ENCODE results near the gene RTTN.
A peak's percentile ranks its signal among the peaks of the same experiment; 100 is the strongest.
"Not testable (repeated sequence)": the region's sequence is repeated elsewhere in the genome, so short reads cannot be mapped to it uniquely, and the experiment has no call there.

The RTTN gene, protein sequence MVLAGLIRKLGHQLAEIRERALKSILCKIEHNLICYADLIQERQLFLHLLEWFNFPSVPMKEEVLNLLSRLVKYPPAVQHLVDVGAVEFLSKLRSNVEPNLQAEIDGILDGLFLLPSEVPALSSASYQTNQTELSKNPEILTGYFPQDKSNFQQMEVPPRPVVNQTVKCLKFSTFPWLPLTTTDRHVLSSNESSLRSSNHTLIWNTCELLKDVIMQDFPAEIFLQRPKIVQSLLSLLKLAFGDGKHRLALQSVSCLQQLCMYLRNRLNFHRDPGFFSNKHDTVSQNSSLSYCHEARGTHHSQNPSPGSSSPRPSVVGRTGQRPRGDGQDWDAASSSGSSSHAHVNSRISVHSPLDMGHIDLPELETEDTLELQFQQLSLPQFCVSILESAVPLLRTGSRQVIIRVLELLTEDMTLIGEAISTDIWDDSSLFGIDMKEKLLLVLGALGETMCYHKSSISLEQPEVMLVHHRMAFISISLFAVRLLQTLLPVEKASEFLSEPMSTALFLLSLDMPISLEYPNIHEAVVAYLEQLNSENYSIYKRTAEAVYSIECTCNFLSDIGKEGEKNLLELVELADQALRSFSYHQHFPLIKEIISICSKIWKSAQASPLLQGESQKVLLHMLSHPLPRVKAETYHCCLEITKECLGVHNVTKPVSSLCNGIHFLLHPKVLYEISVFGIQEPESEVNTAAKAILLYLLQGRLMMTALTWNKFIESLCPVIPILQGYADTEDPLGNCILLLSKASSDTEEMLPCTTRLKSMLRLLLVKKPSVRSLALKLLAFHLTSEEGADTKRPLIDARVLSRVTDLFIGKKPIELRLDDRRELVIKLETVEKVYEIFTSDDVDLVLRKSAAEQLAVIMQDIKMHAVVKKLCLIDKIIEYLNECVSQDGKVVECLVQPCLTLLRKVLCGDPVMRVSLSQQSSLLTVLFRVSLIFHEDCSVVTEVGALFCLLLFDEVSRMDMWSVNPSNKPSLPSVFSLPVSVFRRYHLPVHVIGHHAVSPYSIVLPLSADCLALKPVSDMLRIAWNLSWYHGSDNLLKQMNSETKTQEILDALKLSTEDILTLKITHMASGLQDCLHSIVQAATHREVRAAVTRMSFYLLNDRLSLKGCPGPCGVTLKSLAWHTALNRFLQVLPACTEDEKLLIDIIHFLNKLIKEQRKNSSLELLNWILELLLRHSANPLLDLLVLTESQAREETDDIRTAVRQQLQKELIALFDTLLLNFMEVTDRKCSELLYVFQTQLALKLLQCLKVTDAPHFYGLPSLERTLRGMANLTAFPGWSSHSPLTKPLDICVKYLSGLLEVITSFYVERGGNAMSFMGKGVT (N-terminal part only)

GRCh38 chr18:70205421-70206397, at the start of gene RTTN:
Gene RTTN, minus strand, starts transcription at chr18:70205687. Its CDS starts 29 bp downstream, at chr18:70205658.
- peak; percentile 87 for DNase-seq

- DNase-seq, result no peak
Observed at GRCh38 chr18:70250781-70251180, 45.3 kb upstream of the RTTN start.

GRCh38 chr18:70249861-70250260, 44.4 kb upstream of the RTTN start:
- DNase-seq, result not testable (repeated sequence)

GRCh38 chr18:70249118-70249517, 43.6 kb upstream of the RTTN start:
- peak; percentile 1 for DNase-seq

DNA sequence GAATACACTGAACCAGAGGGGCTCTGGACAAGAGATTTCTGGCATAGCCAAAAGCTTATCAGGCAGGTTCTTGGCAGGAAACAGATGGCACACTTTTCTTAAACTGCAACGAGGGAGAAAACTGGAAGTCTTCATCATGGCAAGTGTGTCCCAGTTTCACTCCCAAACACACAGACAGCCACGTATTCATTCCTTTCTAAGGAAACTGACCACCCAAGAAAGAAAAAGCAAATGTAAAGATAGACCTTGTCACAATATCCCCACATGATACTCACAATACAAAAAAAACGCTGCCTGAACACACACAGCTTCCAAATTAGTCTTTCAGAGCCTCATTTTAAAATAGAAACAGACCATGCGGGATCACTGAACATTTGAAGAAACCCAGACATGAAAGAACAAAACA, 40.6 kb upstream of the RTTN start:
- DNase-seq, result no peak

- no peak for DNase-seq
Observed at GRCh38 chr18:70243131-70243929, 37.8 kb upstream of the RTTN start.

DNA sequence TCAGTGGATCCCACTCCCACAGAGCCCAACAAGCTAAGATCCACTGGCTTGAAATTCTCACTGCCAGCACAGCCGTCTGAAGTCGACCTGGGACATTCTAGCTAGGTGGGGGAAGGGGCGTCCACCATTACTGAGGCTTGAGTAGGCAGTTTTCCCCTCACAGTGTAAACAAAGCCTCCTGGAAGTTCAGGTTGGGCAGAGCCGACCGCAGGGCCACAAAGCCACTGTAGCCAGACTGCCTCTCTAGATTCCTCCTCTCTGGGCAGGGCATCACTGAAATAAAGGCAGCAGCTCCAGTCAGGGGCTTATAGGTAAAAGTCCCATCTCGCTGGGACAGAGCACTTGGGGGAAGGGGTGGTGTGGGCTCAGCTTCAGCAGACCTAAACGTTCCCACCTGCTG, 31.4 kb upstream of the RTTN start:
- not testable (repeated sequence) for DNase-seq

GRCh38 chr18:70235478-70235877, 30.0 kb upstream of the RTTN start:
- no peak for DNase-seq

DNA sequence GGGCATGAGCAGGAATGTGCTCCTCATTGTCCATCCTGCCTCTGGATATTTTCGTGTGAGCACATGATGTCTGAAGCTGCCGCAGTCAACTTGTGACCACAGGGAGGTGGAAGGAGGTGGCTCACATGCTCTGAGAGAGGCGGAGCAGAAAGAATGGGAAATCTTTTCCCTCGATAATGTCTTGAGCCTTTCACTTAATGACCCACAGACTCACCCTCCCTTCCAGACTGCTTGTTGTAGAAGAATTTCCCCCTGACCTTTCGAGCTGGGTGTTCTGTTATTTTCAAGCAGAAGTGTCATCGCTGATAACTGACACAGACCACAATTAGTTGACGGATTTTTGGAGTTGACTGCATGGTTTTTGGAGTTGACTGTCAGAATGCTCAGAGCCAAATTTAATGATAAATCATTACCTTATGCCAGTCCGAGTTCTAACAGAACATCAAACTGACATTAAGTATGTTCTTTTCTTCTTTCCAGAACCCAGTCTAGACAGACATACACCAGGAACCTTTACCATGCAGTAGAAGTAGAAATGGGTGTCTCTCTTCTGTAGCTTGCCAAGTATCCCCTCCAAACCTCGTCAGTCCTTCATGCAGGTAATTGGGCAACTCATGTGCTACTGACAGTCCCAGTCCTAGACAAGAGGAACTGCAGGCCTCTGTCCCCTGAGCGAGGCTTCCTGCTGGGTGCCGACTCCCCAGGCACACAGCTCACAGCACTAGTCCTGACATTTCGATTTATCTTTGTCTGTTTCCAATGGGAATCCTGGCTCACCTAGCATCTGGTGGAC, 29.4 kb upstream of the RTTN start:
- DNase-seq, result no peak

DNA sequence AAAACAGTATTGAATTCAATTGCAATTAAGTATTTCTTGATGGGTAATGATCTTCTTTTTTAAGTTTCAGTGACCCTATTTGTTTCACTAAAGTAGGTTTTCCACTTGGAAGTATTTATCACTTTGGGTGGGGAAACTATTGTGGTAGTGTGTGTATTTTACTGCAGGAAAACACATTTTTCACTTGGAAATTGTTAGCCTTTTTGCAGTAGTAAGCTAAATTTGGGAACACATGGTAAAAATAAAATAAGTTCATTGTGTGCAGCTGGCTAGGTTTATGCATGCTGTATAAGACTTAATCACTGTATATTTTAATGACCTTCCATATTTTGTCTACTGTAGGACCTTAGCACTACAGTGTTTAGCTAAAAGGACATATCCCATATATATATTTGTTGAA, 28.5 kb upstream of the RTTN start:
- DNase-seq, result no peak

- DNase-seq, result no peak
Observed at GRCh38 chr18:70232261-70232660, 26.8 kb upstream of the RTTN start.

GRCh38 chr18:70229639-70230038, 24.2 kb upstream of the RTTN start:
- no peak for DNase-seq

- DNase-seq, result no peak
Observed at GRCh38 chr18:70228536-70228935, 23.0 kb upstream of the RTTN start.

- DNase-seq, result no peak
Observed at GRCh38 chr18:70227438-70227837, 22.0 kb upstream of the RTTN start.

- no peak for DNase-seq
Observed at GRCh38 chr18:70221915-70222278, 16.4 kb upstream of the RTTN start.

DNA sequence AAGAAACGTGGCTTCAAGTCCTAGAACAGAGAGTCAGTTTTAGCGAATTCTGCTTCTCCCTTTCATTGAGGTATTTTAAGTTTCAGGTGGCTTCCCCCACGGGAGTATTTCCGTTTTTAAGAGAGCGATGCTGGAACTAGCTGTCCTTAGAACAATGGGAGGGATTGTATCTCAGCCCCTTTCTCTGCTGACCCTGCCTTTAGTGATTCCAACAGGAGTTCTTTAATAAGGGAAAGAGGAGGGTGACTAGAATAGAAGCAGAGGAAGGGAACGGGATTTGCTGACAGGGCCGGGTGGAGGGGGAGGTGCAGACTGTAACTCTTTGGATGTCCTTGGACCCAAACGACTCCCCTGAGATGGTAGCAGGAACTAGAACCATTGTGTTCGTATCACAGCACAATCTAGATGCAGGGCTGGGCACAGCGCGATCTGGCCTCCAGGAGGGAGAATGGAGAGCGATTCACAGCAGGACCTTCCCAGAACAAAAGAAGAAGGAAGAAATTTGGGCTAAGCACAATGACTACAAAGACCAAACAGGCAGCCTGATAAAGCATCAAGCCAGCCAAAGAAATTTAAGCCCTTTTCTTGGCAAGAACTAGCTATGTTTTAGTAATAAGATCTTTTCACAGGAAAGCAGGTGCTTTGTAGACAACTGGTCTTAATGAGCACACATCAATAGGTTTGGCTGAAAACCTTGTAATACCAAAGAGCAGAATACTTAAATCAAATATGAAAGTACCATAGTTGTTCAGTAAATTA, 15.8 kb upstream of the RTTN start:
- DNase-seq, result no peak

DNA sequence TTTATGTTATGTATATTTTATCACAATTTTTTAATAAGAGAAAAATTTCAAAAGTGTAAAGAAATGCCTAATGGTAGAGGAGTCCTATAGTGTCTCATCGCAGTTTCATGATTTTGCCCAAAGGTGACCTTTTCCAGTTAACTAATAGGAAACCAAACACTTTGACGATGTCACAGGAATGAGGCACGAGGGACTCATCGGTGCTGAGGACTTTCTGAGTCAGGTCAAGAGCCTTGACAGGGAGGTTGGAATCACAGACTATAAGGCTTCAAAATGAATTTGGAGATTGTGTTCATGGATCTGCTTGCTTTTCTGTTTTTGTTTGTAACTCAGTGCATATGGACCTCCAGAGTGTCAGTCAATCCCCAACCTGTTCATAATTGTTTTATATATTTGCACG, 15.1 kb upstream of the RTTN start:
- no peak for DNase-seq

DNA sequence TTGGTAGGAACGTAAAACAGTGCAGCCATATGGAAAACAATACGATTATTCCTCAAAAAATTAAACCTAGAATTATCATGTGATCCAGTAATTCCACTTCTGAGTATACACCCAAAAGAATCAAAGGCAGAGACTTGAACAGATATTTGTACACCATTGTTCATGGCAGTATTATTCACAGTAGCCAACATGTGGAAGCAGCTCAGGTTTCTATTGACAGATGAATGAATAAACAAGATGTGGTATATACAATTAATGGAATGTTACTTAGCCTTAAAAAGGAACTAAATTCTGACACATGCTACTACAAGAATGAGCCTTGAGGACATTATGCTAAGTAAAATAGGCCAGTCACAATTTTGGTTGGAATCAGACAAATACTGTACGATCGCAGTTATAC, 14.2 kb upstream of the RTTN start:
- DNase-seq, result no peak

GRCh38 chr18:70216788-70217187, 11.3 kb upstream of the RTTN start:
- no peak for DNase-seq

Measured in kidney glomerular epithelial cell (primary cell).